ENCODE measurements around the gene AJM1.
A peak's percentile ranks its signal among the peaks of the same experiment; 100 is the strongest.
"Not testable (repeated sequence)": the region's sequence is repeated elsewhere in the genome, so short reads cannot be mapped to it uniquely, and the experiment has no call there.

The AJM1 gene

GRCh38 chr9:136798708-136799078 lies 43.6 kb upstream of the AJM1 start:
- H3K4me3 ChIP-seq (ENCODE audit: low read depth, low read length) = no peak overlapping the region
- no peak for DNase-seq (ENCODE audit: low read depth)

GRCh38 chr9:136799079-136799853 lies 43.0 kb upstream of the AJM1 start:
- no peak overlapping the region for H3K4me3 ChIP-seq (ENCODE audit: low read depth, low read length)
- no peak for DNase-seq (ENCODE audit: low read depth)
- TF ChIP-seq CTCF (IDR thresholded peaks at IDR 0.05; ENCODE audit: low read depth, low read length) (no peak), MYC (IDR thresholded peaks at IDR 0.05; ENCODE audit: low read depth, low read length) (no peak), MAX (IDR thresholded peaks at IDR 0.05; ENCODE audit: low read depth, low read length) (no peak), POLR2A (IDR thresholded peaks at IDR 0.05; ENCODE audit: extremely low read depth, insufficient read length) (no peak)

More at GRCh38 chr9:136798708-136799078, 43.6 kb upstream of the AJM1 start:
- no peak for TF ChIP-seq MAX (IDR thresholded peaks at IDR 0.05; ENCODE audit: low read depth, low read length)
- no peak for TF ChIP-seq POLR2A (IDR thresholded peaks at IDR 0.05; ENCODE audit: extremely low read depth, insufficient read length)
- no peak for TF ChIP-seq CTCF (IDR thresholded peaks at IDR 0.05; ENCODE audit: low read depth, low read length)

- peak overlapping the region; percentile 42 for H3K4me3 ChIP-seq (ENCODE audit: low read depth, low read length)
- peak; percentile 83 for DNase-seq (ENCODE audit: low read depth)
- no peak; the same call in 1 of the 2 replicates for TF ChIP-seq MAX (IDR thresholded peaks at IDR 0.05; ENCODE audit: low read depth, low read length)
These were observed 42.2 kb upstream of the AJM1 start for GRCh38 chr9:136799854-136800657.

- no peak for TF ChIP-seq MYC (IDR thresholded peaks at IDR 0.05; ENCODE audit: low read depth, low read length)
- no peak for TF ChIP-seq POLR2A (IDR thresholded peaks at IDR 0.05; ENCODE audit: extremely low read depth, insufficient read length)
- DNase-seq (ENCODE audit: low read depth) = no peak
- H3K4me3 ChIP-seq (ENCODE audit: low read depth, low read length) = no peak overlapping the region
These were observed 40.0 kb upstream of the AJM1 start for GRCh38 chr9:136802321-136802720.

GRCh38 chr9:136803009-136803550 lies 39.2 kb upstream of the AJM1 start:
- H3K4me3 ChIP-seq (ENCODE audit: low read depth, low read length); DNase-seq (ENCODE audit: low read depth): not testable (repeated sequence)

- no peak for TF ChIP-seq MYC (IDR thresholded peaks at IDR 0.05; ENCODE audit: low read depth, low read length)
- TF ChIP-seq POLR2A (IDR thresholded peaks at IDR 0.05; ENCODE audit: extremely low read depth, insufficient read length) = no peak
- no peak for TF ChIP-seq MAX (IDR thresholded peaks at IDR 0.05; ENCODE audit: low read depth, low read length)
- no peak for TF ChIP-seq CTCF (IDR thresholded peaks at IDR 0.05; ENCODE audit: low read depth, low read length)
- H3K4me3 ChIP-seq (ENCODE audit: low read depth, low read length) = no peak overlapping the region
- no peak for DNase-seq (ENCODE audit: low read depth)
These were observed 38.4 kb upstream of the AJM1 start for GRCh38 chr9:136803551-136804508.

Measured in NB4 (cell line).